NB4 (cell line): ENCODE results near the gene PSMD2.

Experiments
- CTCF ChIP-seq: IDR thresholded peaks from one replicate; pipeline ENCODE4 v1.5.1; 2012; ENCODE audit warnings: low read depth, low read length
- MAX ChIP-seq: IDR thresholded peaks from 2 replicates; pipeline ENCODE4 v1.6.1; 2011; ENCODE audit warnings: low read depth, low read length
- MYC ChIP-seq: IDR thresholded peaks from 2 replicates; pipeline ENCODE4 v1.6.1; 2011; ENCODE audit warnings: low read depth, low read length
- POLR2A ChIP-seq: IDR thresholded peaks from 2 replicates; pipeline ENCODE4 v1.6.1; 2011; ENCODE audit warnings: mild to moderate bottlenecking; ENCODE audit not compliant: insufficient read length; ENCODE audit errors: extremely low read depth

- TF ChIP-seq CTCF (no peak), POLR2A (no peak), MYC (no peak), MAX (no peak)
Observed at GRCh38 chr3:184333190-184333589, 34.1 kb downstream of the PSMD2 start.
